Mammary epithelial cell (primary cell): Measurements from ENCODE around the gene VPS72.

Source experiments
- EZH2 ChIP-seq: IDR thresholded peaks from 2 replicates; pipeline ENCODE4 v1.6.1; 2012; ENCODE audit warnings: low read length, inconsistent platforms, borderline replicate concordance
- TF ChIP-seq, protein P1 (sequence below), 2 donors: IDR thresholded peaks in 1 of 2; conservative IDR thresholded peaks in 1 of 2; 2 replicates each; pipeline ENCODE4 v1.5.1; 2011 to 2012; ENCODE audit warnings: inconsistent platforms in 2 of 2, low read length in 2 of 2, mild to moderate bottlenecking in 2 of 2, control low read depth in 1 of 2, low read depth in 1 of 2; ENCODE audit not compliant: insufficient read depth in 1 of 2; ENCODE audit errors: extremely low read depth in 1 of 2

DNA sequence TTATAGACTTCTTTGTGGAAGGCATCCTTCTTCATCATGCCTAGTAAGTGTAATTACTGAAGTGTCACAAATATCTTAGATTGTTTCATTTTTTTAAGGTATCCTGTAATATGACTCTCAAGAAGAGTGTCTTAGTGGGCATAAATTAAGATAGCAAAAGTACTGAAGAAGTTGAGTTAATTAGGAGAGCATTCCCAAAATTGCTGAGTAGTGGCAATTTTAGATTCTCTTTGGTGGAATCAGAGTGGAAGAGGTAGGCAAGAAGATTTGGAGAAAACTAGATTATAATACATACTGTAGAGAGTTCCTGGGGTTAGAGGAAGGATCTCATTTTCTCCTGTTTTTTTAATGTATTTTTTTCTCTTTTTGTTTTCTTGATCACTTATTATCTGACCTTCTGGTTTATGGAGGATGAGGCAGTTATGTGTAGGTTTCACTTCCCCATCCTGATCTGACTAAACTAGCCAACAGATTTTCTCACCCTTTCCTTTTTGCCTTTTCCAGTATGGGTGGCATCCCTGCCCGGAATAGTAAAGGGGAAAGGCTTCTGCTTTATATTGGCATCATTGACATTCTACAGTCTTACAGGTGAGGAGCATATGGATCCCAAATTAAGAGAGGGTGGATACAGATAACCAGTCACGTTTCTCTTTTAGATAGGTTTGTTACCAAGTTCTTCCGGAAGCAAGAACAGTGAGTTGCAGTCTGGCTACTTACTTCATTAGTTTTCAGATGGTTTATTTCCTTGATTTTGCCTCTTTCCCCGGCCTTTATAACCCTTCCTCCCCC is 47.9 kb upstream of the VPS72 start:
- TF ChIP-seq, protein P1, sequence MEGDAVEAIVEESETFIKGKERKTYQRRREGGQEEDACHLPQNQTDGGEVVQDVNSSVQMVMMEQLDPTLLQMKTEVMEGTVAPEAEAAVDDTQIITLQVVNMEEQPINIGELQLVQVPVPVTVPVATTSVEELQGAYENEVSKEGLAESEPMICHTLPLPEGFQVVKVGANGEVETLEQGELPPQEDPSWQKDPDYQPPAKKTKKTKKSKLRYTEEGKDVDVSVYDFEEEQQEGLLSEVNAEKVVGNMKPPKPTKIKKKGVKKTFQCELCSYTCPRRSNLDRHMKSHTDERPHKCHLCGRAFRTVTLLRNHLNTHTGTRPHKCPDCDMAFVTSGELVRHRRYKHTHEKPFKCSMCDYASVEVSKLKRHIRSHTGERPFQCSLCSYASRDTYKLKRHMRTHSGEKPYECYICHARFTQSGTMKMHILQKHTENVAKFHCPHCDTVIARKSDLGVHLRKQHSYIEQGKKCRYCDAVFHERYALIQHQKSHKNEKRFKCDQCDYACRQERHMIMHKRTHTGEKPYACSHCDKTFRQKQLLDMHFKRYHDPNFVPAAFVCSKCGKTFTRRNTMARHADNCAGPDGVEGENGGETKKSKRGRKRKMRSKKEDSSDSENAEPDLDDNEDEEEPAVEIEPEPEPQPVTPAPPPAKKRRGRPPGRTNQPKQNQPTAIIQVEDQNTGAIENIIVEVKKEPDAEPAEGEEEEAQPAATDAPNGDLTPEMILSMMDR (conservative IDR thresholded peaks at IDR 0.05 in 1 of 2, IDR thresholded peaks at IDR 0.05 in 1 of 2; ENCODE audit: extremely low read depth in 1 of 2, insufficient read depth in 1 of 2, low read depth in 1 of 2, low read length in 2 of 2): no peak
- no peak for TF ChIP-seq EZH2
